HG03520 (cell line): ENCODE results near the gene UBA7.

Source experiments
- ATAC-seq: cut with Tn5 transposase; IDR thresholded peaks from one replicate; pipeline ENCODE4 v1.9.1; 2021; ENCODE audit warnings: mild to moderate bottlenecking, moderate library complexity; ENCODE audit not compliant: unreplicated experiment

UBA7 gene

DNA sequence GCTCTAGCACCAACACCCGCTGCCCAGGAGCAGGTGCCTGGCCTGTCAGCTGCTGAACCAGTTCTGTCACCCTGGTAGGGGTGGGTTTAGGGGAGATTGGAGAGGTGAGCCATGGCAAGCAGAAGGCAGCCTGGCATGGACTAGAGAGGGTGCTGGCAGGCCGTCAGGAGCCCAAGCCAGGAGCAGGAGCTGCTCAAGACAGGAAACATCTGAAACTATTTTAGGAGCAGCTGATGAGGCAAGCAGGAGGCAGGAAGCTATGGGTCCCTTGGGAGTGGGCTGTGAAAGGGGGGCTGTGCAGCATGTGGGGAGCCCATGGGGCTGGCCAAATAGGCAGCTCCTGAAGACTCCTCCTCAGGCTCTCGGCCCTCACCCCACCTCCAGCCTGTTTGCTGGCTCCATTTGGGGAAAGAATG, 8.4 kb downstream of the UBA7 start:
- ATAC-seq = no peak

GRCh38 chr3:49804141-49805041, 9.4 kb downstream of the UBA7 start:
- no peak for ATAC-seq

- ATAC-seq = peak; percentile 2
Observed at GRCh38 chr3:49803465-49804140, 10.2 kb downstream of the UBA7 start.

GRCh38 chr3:49802719-49803464, 10.9 kb downstream of the UBA7 start, which contains the start of gene INKA1:
TSS of gene INKA1 (plus strand) at chr3:49803261. CDS start at chr3:49803393, 132 bp downstream.
- ATAC-seq = peak; percentile 55

DNA sequence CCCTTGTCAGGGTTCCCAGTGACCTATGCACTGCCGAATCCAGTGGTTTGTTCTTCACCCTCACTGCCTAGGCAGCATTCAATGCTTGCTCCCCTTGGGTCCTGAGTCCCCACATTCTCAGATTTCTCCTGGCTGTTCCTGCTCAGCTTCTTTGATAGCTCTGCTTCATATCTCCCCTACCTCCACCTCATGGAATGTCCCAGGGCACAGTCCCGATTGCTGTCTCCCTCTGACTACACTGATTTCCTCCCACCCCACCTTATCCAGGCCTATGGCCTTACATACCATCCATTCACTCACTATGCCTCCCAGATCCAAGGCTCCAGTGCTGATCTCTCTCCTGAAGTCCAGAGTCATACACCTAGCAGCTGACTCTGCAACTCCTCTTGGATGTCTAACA, 12.6 kb downstream of the UBA7 start:
- ATAC-seq = no peak

DNA sequence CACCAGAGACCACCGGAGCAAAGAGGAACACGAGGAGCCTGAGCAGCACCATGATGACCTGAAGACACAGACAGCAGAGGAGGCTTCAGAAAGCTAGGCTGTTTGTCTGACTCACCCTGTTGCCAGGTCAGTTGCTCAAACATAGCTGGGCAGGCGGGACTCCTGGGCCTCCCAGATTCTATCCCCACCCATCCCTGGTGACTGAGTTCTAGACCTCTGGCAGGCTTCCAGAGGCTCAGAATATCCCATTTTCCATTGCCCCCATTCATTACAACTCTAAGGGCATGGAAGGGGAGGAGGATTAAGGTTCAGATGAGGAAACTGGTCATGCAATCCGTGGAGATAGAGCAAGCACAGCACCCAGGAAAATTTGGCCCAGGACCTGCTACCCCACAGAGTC, 14.0 kb downstream of the UBA7 start, which contains the start of gene CDHR4:
CDHR4 (minus strand) TSS at position 113 of the 400 bp plus-strand sequence; CDS start at position 52, 61 bp downstream.
- ATAC-seq = no peak

DNA sequence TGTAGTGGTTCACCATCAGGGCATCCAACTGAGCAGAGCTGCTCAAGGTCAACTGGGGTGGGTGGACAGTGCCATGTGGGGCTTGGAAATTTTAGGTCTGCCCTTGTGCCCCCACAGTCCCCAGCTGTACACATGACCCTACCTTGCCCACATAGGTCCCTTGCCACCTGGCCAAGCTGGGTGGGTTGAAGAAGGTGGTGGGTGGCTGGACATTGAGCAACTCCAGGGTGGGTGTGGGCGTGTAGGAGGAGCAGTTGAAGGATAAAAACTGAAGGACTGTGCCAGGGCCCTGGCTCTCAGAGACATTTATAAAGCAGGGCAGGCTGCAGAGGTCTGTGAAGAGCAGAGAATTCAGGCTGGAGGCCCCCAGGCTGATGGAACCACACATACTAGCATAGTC, 14.6 kb downstream of the UBA7 start:
- ATAC-seq = no peak

DNA sequence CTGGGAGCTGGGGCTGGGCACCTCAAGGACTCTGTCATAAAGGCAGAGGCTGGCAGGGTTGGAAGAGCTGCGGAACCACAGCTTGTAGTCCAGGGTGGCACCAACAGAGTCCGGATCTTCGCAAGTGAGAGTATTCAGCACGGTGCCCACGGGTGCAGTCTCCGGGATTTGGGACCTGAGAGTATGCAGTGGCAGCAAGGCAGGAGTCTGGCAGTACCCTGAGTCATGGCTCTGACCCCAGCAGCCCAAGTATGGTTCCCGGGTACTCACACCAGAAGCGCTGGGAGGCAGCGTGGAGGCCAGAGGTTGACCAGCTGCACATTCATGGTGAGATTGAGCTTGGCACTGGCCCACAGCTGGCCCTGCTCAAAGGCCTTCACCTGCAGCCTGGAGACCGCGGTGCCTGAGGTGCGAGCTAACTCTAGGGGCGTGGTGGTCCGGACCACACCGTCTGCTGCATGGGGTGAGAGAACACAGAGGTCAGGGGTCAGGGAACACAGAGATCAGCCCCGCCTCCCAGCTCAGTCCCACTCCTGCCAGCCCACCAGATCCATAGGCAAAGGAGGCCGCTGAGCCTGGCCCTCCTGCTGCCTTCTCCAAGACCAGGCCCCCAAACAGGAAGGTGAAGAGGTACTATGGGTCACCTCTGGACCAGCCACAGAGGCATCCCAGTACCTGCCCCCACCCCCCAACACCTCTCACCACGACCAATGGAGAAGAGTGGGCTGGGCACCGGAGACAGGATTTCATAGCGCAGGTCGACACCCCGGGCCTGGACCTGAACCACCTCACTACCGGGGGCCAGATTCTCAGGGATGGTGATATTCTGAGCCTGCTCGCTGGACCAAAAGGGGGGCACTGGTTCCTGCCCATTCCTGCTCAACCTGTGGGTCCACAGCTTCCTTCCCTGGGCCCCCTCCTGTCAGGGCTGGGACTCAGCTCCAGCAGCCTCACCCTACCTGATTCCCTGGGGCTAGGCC, 18.5 kb downstream of the UBA7 start:
- no peak for ATAC-seq

DNA sequence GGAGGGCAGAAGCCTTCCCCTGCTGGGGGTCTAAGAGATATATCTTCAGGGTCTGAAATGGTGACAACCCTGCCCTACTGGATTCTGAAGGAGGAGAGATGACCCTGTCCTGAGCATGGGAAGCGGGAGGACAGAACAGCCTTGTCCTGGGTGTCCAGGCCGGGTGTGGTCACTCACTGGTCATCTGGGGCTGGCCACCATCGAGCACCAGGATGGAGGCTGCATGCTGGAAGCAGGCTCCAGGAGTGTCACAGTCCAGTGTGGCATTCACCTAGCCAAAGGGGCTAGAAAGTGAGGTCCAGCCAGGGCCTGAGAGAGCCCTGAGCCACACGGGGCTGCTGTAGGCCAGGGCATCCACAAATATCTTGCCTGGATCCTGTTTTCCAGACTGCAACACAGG, 19.3 kb downstream of the UBA7 start:
- no peak for ATAC-seq

- ATAC-seq = no peak
Observed at GRCh38 chr3:49793486-49794085, 20.2 kb downstream of the UBA7 start.

GRCh38 chr3:49792371-49793150, 21.2 kb downstream of the UBA7 start:
- no peak for ATAC-seq

- no peak for ATAC-seq
Observed at GRCh38 chr3:49791571-49791970, 22.2 kb downstream of the UBA7 start.

DNA sequence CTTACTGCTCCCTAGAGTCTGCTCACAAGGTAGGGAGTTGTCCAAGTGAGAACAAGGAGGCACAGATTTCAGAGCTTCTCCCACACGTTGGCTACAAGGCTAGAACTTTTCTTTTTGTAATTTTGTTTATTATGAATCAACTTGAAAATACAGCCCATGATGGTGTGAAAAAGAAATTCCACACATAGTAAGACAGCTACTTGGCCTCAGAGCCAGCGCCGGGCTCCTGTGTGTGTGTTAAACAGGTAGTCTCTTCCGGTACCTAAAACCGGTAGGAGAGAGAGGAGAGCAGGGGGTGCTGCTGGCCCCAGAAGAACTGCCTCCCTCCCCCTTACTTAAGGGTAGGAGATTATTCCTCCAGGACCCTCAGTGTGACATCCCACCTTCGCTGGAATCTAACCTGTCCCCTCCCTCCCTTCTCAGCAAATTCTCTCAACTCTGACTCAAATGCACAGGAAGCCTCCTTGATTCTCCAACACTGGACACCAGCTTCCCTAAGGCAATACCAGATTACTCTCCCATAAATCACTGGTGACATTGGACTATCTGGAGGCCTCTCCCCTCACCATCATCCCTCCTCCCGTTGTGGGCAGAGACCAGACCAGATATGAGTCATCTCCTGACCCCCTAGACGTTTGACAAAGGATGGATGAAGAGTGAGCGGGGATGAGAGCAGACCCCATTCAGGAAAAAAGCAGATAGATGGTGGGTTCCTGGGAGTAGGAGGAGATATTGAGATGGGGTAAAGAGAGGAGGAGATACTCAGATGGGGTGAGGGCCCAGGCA, 22.9 kb downstream of the UBA7 start:
- no peak for ATAC-seq

DNA sequence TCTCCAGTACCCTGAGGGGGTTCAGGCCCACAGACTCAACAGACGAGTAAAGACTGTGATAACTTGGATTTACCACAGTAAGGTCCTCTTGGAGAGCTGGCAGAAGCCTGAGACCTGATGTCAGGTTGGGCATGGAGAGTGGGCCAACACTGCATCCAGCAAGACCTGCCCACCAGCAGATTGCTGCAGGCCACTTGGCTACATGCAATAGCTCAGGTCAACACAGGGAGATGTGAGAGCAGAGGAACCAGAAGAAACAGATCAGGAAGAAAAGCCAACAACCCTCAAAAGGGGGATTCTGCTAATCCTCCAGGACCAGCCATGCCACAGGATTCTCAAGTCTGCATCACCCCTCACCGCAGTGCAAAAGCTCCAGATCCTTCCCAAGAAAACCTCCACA, 25.7 kb downstream of the UBA7 start:
- ATAC-seq = no peak

DNA sequence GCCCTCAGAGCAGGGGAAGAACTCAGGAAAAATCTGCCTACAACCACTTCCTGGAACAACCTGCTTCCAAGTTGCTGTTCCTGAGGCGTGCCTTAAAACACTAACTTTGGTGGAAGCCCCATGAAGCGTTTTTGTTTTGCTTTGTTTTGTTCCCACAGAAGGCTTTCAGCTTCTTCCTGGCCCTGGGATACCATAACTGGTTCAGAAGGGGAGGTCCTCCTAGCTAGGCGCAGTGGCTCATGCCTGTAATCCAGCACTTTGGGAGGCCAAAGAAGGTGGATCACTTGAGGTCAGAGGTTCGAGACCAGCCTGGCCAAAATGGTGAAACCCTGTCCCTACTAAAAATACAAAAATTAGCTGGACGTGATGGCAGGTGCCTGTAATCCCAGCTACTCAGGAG, 26.2 kb downstream of the UBA7 start:
- no peak for ATAC-seq

DNA sequence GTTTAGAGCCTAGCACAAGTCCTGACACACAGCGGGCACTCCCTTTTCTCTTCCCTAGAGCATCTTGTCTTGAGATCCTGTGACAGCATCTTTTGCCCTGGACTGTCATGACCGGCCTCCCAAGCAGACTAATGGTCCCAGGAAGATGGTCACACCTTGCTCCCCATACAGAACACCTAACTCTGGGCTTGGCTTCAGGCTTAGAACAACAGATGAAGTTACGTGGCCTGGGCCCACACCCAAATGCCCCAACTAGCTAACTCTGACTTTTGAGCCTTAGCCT, 26.6 kb downstream of the UBA7 start:
- ATAC-seq = no peak

GRCh38 chr3:49786357-49787181, 27.2 kb downstream of the UBA7 start, which contains the start of gene IP6K1:
TSS of gene IP6K1 (minus strand) at chr3:49786542. CDS start at chr3:49748040, 38,502 bp downstream.
- peak; percentile 95 for ATAC-seq
